ENCODE results near the gene RAB3GAP2. TPM values are rescaled to one million over a fixed set of nuclear protein-coding genes. Genes with fewer than 3 reads are reported as not detected.
"Not testable (repeated sequence)": the region's sequence is repeated elsewhere in the genome, so short reads cannot be mapped to it uniquely, and the experiment has no call there.

The RAB3GAP2 gene
- polyA plus RNA-seq, 1 donor = 20.4 TPM

GRCh38 chr1:220149742-220150141 is 122.5 kb downstream of the RAB3GAP2 start:
- no peak for DNase-seq (ENCODE audit: low read depth)

- DNase-seq (ENCODE audit: low read depth) = no peak
These were observed 128.2 kb downstream of the RAB3GAP2 start for GRCh38 chr1:220144051-220144450.

- no peak for DNase-seq (ENCODE audit: low read depth)
These were observed 132.3 kb downstream of the RAB3GAP2 start for GRCh38 chr1:220139966-220140365.

GRCh38 chr1:220137019-220137786 is 135.1 kb downstream of the RAB3GAP2 start:
- peak; percentile 24 for DNase-seq (ENCODE audit: low read depth)

- DNase-seq (ENCODE audit: low read depth) = no peak
These were observed 136.5 kb downstream of the RAB3GAP2 start for GRCh38 chr1:220135755-220136154.

- no peak for DNase-seq (ENCODE audit: low read depth)
These were observed 142.6 kb downstream of the RAB3GAP2 start for GRCh38 chr1:220129479-220130210.

GRCh38 chr1:220127076-220127475 is 145.2 kb downstream of the RAB3GAP2 start:
- DNase-seq (ENCODE audit: low read depth) = no peak

- DNase-seq (ENCODE audit: low read depth) = no peak
These were observed 147.7 kb downstream of the RAB3GAP2 start for GRCh38 chr1:220124542-220124941.

GRCh38 chr1:220123889-220124288 is 148.4 kb downstream of the RAB3GAP2 start:
- DNase-seq (ENCODE audit: low read depth) = no peak

- DNase-seq (ENCODE audit: low read depth) = no peak
These were observed 149.2 kb downstream of the RAB3GAP2 start for GRCh38 chr1:220123066-220123465.

- DNase-seq (ENCODE audit: low read depth) = no peak
These were observed 150.3 kb downstream of the RAB3GAP2 start for GRCh38 chr1:220121791-220122530.

- no peak for DNase-seq (ENCODE audit: low read depth)
These were observed 153.2 kb downstream of the RAB3GAP2 start for GRCh38 chr1:220119043-220119512.

GRCh38 chr1:220113136-220113695 is 159.0 kb downstream of the RAB3GAP2 start:
- no peak for DNase-seq (ENCODE audit: low read depth)

- not testable (repeated sequence) for DNase-seq (ENCODE audit: low read depth)
These were observed 159.7 kb downstream of the RAB3GAP2 start for GRCh38 chr1:220112600-220112999.

- not testable (repeated sequence) for DNase-seq (ENCODE audit: low read depth)
These were observed 161.8 kb downstream of the RAB3GAP2 start for GRCh38 chr1:220110473-220110872.

- no peak for DNase-seq (ENCODE audit: low read depth)
These were observed 172.4 kb downstream of the RAB3GAP2 start for GRCh38 chr1:220099826-220100225.

Other genes with a start within 250 kb of the RAB3GAP2 start
- 85.9 TPM for gene EPRS1, start 225.9 kb downstream of the RAB3GAP2 start, polyA plus RNA-seq (ENCODE audit: insufficient read length)
- 24.1 TPM for gene BPNT1, start 182.7 kb downstream of the RAB3GAP2 start, polyA plus RNA-seq (ENCODE audit: insufficient read length)
- 48.1 TPM for gene IARS2, start 178.3 kb downstream of the RAB3GAP2 start, polyA plus RNA-seq (ENCODE audit: insufficient read length)